NCI-H2196 (cell line): ENCODE measurements around the gene NT5DC2.

Source experiments
- DNase-seq: peaks from one replicate; lab custom pipeline; 2025; ENCODE audit not compliant: unreplicated experiment; lab: John Stamatoyannopoulos, UW

Gene NT5DC2

GRCh38 chr3:52533623-52534280, at the start of gene NT5DC2:
Gene NT5DC2, minus strand, starts transcription at chr3:52533857. Its CDS starts 120 bp downstream, at chr3:52533737.
- DNase-seq, result peak; percentile 57

- no peak for DNase-seq
Observed at GRCh38 chr3:52574056-52574965, 40.7 kb upstream of the NT5DC2 start.

GRCh38 chr3:52572221-52572620, 38.6 kb upstream of the NT5DC2 start:
- no peak for DNase-seq

- no peak for DNase-seq
Observed at GRCh38 chr3:52570076-52570475, 36.4 kb upstream of the NT5DC2 start.

GRCh38 chr3:52568069-52568468, 34.4 kb upstream of the NT5DC2 start:
- no peak for DNase-seq

GRCh38 chr3:52563984-52564383, 30.3 kb upstream of the NT5DC2 start:
- no peak for DNase-seq

GRCh38 chr3:52561028-52561747, 27.5 kb upstream of the NT5DC2 start:
- no peak for DNase-seq

- no peak for DNase-seq
Observed at GRCh38 chr3:52558436-52558835, 24.8 kb upstream of the NT5DC2 start.

- no peak for DNase-seq
Observed at GRCh38 chr3:52557011-52557960, 23.6 kb upstream of the NT5DC2 start.

- no peak for DNase-seq
Observed at GRCh38 chr3:52555056-52555455, 21.4 kb upstream of the NT5DC2 start.

GRCh38 chr3:52554026-52554755, 20.5 kb upstream of the NT5DC2 start:
- no peak for DNase-seq

- no peak for DNase-seq
Observed at GRCh38 chr3:52552089-52552488, 18.4 kb upstream of the NT5DC2 start.

GRCh38 chr3:52551118-52551517, 17.5 kb upstream of the NT5DC2 start:
- no peak for DNase-seq

GRCh38 chr3:52547143-52547542, 13.5 kb upstream of the NT5DC2 start:
- no peak for DNase-seq

- no peak for DNase-seq
Observed at GRCh38 chr3:52546111-52546901, 12.6 kb upstream of the NT5DC2 start.

GRCh38 chr3:52544937-52545336, 11.3 kb upstream of the NT5DC2 start:
- no peak for DNase-seq

GRCh38 chr3:52541050-52541449, 7.4 kb upstream of the NT5DC2 start:
- DNase-seq, result no peak

- no peak for DNase-seq
Observed at GRCh38 chr3:52539010-52539653, 5.5 kb upstream of the NT5DC2 start.
